HG02943 (cell line): ENCODE results near the gene NFU1.
A peak's percentile ranks its signal among the peaks of the same experiment; 100 is the strongest.

ENCODE experiments used
- ATAC-seq: cut with Tn5 transposase; IDR thresholded peaks from one replicate; pipeline ENCODE4 v1.9.1; 2021; ENCODE audit warnings: mild to moderate bottlenecking, low read depth, moderate library complexity; ENCODE audit not compliant: unreplicated experiment

The NFU1 gene

GRCh38 chr2:69390001-69390400 lies 47.2 kb downstream of the NFU1 start:
- no peak for ATAC-seq

GRCh38 chr2:69389271-69389670 lies 48.0 kb downstream of the NFU1 start:
- ATAC-seq, result no peak

GRCh38 chr2:69387770-69388481 lies 49.3 kb downstream of the NFU1 start:
- no peak for ATAC-seq

GRCh38 chr2:69386789-69387734 lies 50.2 kb downstream of the NFU1 start, which contains the start of gene GFPT1:
GFPT1 (minus strand) TSS chr2:69387227; CDS start chr2:69387071, 156 bp downstream.
- peak; percentile 78 for ATAC-seq

- peak; percentile 28 for ATAC-seq
Observed at GRCh38 chr2:69386360-69386759, 50.9 kb downstream of the NFU1 start.

GRCh38 chr2:69385443-69386151 lies 51.6 kb downstream of the NFU1 start:
- no peak for ATAC-seq

- no peak for ATAC-seq
Observed at GRCh38 chr2:69384618-69385081, 52.6 kb downstream of the NFU1 start.

GRCh38 chr2:69383176-69383812 lies 53.9 kb downstream of the NFU1 start:
- no peak for ATAC-seq

GRCh38 chr2:69382547-69382946 lies 54.7 kb downstream of the NFU1 start:
- no peak for ATAC-seq

- no peak for ATAC-seq
Observed at GRCh38 chr2:69381337-69381737, 55.9 kb downstream of the NFU1 start.

GRCh38 chr2:69380072-69380917 lies 56.9 kb downstream of the NFU1 start:
- no peak for ATAC-seq

- ATAC-seq, result no peak
Observed at GRCh38 chr2:69376403-69376802, 60.8 kb downstream of the NFU1 start.

GRCh38 chr2:69375494-69376353 lies 61.5 kb downstream of the NFU1 start:
- ATAC-seq, result no peak

GRCh38 chr2:69372767-69373166 lies 64.5 kb downstream of the NFU1 start:
- no peak for ATAC-seq

- ATAC-seq, result no peak
Observed at GRCh38 chr2:69369802-69370201, 67.4 kb downstream of the NFU1 start.

GRCh38 chr2:69368588-69368987 lies 68.6 kb downstream of the NFU1 start:
- ATAC-seq, result no peak

GRCh38 chr2:69359371-69359770 lies 77.9 kb downstream of the NFU1 start:
- ATAC-seq, result no peak

- ATAC-seq, result no peak
Observed at GRCh38 chr2:69358914-69359313, 78.3 kb downstream of the NFU1 start.
